PC-9 (cell line): ENCODE results near the gene TFCP2L1. TPM values are rescaled to one million over a fixed set of nuclear protein-coding genes. Genes with fewer than 3 reads are reported as not detected.

Experiments
- BruUV-seq: library from RNA; stranded (reverse); fragments of 400-500 nt; replicated peaks from 2 replicates; lab custom pipeline; 2021; lab: Mats Ljungman, UMichigan
- CTCF ChIA-PET: fragments of 300-600 bp; sonication (Branson Sonifier 250); formaldehyde crosslinking; loops from one replicate; lab custom pipeline; 2022; ENCODE audit warnings: antibody characterized with exemption; lab: Charles Lee
- POLR2A ChIA-PET: fragments of 300-600 bp; sonication (Branson Sonifier 250); formaldehyde crosslinking; loops from one replicate; lab custom pipeline; 2022; ENCODE audit warnings: antibody characterized with exemption; ENCODE audit not compliant: unreplicated experiment; lab: Charles Lee
- DNase-seq, 2 experiments: peaks; one replicate each; pipeline versions ENCODE4 v3.0.0 to v3.0.0-alpha.2; 2015 to 2022; ENCODE audit warnings: mixed read lengths in 1 of 2
- H2AFZ ChIP-seq: fragments of 200-600 bp; sonication (generic); 2 replicates; pipeline ENCODE4 v1.8.1; 2017; ENCODE audit warnings: antibody characterized with exemption
- H3F3A ChIP-seq: fragments of 200-600 bp; sonication (generic); 2 replicates; pipeline ENCODE4 v1.8.1; 2017; ENCODE audit warnings: antibody characterized with exemption, mild to moderate bottlenecking, low read depth; ENCODE audit not compliant: insufficient read depth
- H3K27ac ChIP-seq: fragments of 200-600 bp; sonication (generic); 2 replicates; pipeline ENCODE4 v1.6.1; 2016; ENCODE audit warnings: mixed run types
- H3K27me3 ChIP-seq: fragments of 200-600 bp; sonication (generic); 2 replicates; pipeline ENCODE4 v1.6.1; 2016; ENCODE audit warnings: low read depth, mixed run types; ENCODE audit not compliant: insufficient read depth
- H3K36me3 ChIP-seq: fragments of 200-600 bp; sonication (generic); 2 replicates; pipeline ENCODE4 v1.6.1; 2016; ENCODE audit warnings: low read depth, mixed run types
- H3K4me1 ChIP-seq: fragments of 200-600 bp; sonication (generic); replicated peaks from 2 replicates; pipeline ENCODE4 v1.6.1; 2016; ENCODE audit warnings: mixed run types; ENCODE audit not compliant: insufficient read depth
- H3K4me2 ChIP-seq: fragments of 200-600 bp; sonication (generic); 2 replicates; pipeline ENCODE4 v1.6.1; 2017; ENCODE audit warnings: mixed run types
- H3K4me3 ChIP-seq: fragments of 200-600 bp; sonication (generic); 2 replicates; pipeline ENCODE4 v1.6.1; 2016; ENCODE audit warnings: mixed run types
- H3K79me2 ChIP-seq: fragments of 200-600 bp; sonication (generic); 2 replicates; pipeline ENCODE4 v1.6.1; 2017; ENCODE audit warnings: low read depth, mixed run types
- H3K9me2 ChIP-seq: fragments of 200-600 bp; sonication (generic); 2 replicates; pipeline ENCODE4 v1.8.1; 2017; ENCODE audit warnings: mild to moderate bottlenecking; ENCODE audit not compliant: insufficient read depth
- H3K9me3 ChIP-seq: fragments of 200-600 bp; sonication (generic); 2 replicates; pipeline ENCODE4 v1.8.1; 2016; ENCODE audit warnings: low read depth; ENCODE audit not compliant: insufficient read depth
- H4K20me1 ChIP-seq: fragments of 200-600 bp; sonication (generic); 2 replicates; pipeline ENCODE4 v1.8.1; 2017; ENCODE audit not compliant: insufficient read depth
- EZH2 ChIP-seq: fragments of 200-600 bp; sonication (generic); IDR thresholded peaks from 2 replicates; pipeline ENCODE4 v1.8.0; 2017; ENCODE audit warnings: antibody characterized with exemption, low read depth
- intact Hi-C: fragments of 100-400 bp; cut with micrococcal nuclease; formaldehyde crosslinking; loops from one replicate; pipeline ENCODE4 v1.10.0; 2022; ENCODE audit not compliant: unreplicated experiment
- total RNA-seq: library from RNA; stranded (reverse); gene quantifications from 2 replicates; pipeline ENCODE4 v1.2.3, GENCODE V29; 2021
- TF ChIP-seq, protein P1 (sequence below): fragments of 200-600 bp; sonication (generic); conservative IDR thresholded peaks from 2 replicates; pipeline ENCODE4 v1.6.1; 2017; ENCODE audit warnings: mixed run types, antibody characterized with exemption, mild to moderate bottlenecking, moderate library complexity

Gene TFCP2L1
- total RNA-seq, 1 experiment from 2014 or later: 4.6 TPM

- Histone ChIP-seq H2AFZ (no peak overlapping the region), H3K27ac (no peak overlapping the region), H3F3A (no peaks in the 10 kb centered on the region), H4K20me1 (no peaks in the 10 kb centered on the region), H3K4me2 (no peak overlapping the region), H3K4me1 (no peaks in the 10 kb centered on the region), H3K9me3 (no peaks in the 10 kb centered on the region), H3K36me3 (no peaks in the 10 kb centered on the region), H3K79me2 (no peaks in the 10 kb centered on the region), H3K9me2 (no peaks in the 10 kb centered on the region), H3K4me3 (no peak overlapping the region), H3K27me3 (no peaks in the 10 kb centered on the region)
- ChIA-PET POLR2A (no interaction called here), CTCF (no interaction called here)
- DNase-seq: no peak
- intact Hi-C loops: no loop called here
- no peak for TF ChIP-seq EZH2
- TF ChIP-seq, protein P1, sequence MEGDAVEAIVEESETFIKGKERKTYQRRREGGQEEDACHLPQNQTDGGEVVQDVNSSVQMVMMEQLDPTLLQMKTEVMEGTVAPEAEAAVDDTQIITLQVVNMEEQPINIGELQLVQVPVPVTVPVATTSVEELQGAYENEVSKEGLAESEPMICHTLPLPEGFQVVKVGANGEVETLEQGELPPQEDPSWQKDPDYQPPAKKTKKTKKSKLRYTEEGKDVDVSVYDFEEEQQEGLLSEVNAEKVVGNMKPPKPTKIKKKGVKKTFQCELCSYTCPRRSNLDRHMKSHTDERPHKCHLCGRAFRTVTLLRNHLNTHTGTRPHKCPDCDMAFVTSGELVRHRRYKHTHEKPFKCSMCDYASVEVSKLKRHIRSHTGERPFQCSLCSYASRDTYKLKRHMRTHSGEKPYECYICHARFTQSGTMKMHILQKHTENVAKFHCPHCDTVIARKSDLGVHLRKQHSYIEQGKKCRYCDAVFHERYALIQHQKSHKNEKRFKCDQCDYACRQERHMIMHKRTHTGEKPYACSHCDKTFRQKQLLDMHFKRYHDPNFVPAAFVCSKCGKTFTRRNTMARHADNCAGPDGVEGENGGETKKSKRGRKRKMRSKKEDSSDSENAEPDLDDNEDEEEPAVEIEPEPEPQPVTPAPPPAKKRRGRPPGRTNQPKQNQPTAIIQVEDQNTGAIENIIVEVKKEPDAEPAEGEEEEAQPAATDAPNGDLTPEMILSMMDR: no peak
- no TSS peak for BruUV-seq
Measured at GRCh38 chr2:121242976-121243375, 42.0 kb downstream of the TFCP2L1 start.

- Histone ChIP-seq H3K9me3 (no peaks in the 10 kb centered on the region), H3K9me2 (no peaks in the 10 kb centered on the region), H3F3A (no peaks in the 10 kb centered on the region), H2AFZ (no peak overlapping the region), H3K27me3 (no peaks in the 10 kb centered on the region), H4K20me1 (no peaks in the 10 kb centered on the region), H3K79me2 (no peaks in the 10 kb centered on the region), H3K27ac (no peak overlapping the region), H3K36me3 (no peaks in the 10 kb centered on the region), H3K4me2 (no peak overlapping the region), H3K4me3 (no peak overlapping the region), H3K4me1 (no peaks in the 10 kb centered on the region)
- intact Hi-C loops: no loop called here
- TF ChIP-seq EZH2: no peak
- TF ChIP-seq, protein P1: no peak
- ChIA-PET POLR2A (no interaction called here), CTCF (interaction anchor here (0.7 kb wide), 1 partner anchor 154 kb away, joined by 14 read pairs; no protein-coding TSS in a partner anchor)
- BruUV-seq: no TSS peak
- DNase-seq: no peak
Measured at GRCh38 chr2:121242175-121242875, 42.7 kb downstream of the TFCP2L1 start.

DNA sequence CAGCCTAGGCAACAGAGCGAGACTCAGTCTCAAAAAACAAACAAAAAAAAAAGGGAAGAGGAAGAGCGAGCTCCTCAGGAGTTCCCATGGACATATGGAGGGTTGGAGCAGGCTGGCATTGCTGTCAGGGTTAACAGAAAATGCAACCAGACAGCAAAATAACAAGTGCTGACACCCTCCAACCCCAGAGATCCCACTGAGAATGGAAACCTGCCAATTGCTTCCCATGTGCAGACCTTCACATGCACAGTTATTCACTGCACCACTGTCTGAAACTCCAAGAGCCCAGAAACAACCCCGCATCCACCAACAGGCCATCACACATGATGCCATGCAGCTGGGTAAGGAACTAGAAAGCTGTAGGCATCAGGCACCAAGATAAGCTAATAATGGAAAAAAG lies 43.5 kb downstream of the TFCP2L1 start:
- no peaks in the 10 kb centered on the region for H3K4me1 ChIP-seq
- no peaks in the 10 kb centered on the region for H3F3A ChIP-seq
- no peak overlapping the region for H3K4me2 ChIP-seq
- H3K27ac ChIP-seq: no peak overlapping the region
- H3K4me3 ChIP-seq: no peak overlapping the region
- no peaks in the 10 kb centered on the region for H3K36me3 ChIP-seq
- no peaks in the 10 kb centered on the region for H3K27me3 ChIP-seq
- TF ChIP-seq, protein P1: no peak
- no peak for TF ChIP-seq EZH2
- H4K20me1 ChIP-seq: no peaks in the 10 kb centered on the region
- no peaks in the 10 kb centered on the region for H3K9me3 ChIP-seq
- no peaks in the 10 kb centered on the region for H3K79me2 ChIP-seq
- H2AFZ ChIP-seq: no peak overlapping the region
- no peak for DNase-seq
- intact Hi-C loops: no loop called here
- no TSS peak for BruUV-seq
- no peaks in the 10 kb centered on the region for H3K9me2 ChIP-seq
- ChIA-PET CTCF (no interaction called here), POLR2A (no interaction called here)
